Right lobe of liver (tissue), 6 donors: ENCODE results near the gene AKAP13. TPM values are rescaled to one million over a fixed set of nuclear protein-coding genes. Genes with fewer than 3 reads are reported as not detected.

Source experiments
- ATAC-seq, 4 donors: fragments of 200-7000 bp; cut with Tn5 transposase; one replicate each; pipeline ENCODE4 v1.9.1; 2020; ENCODE audit warnings: mild to moderate bottlenecking in 4 of 4, moderate library complexity in 4 of 4
- DNase-seq, 3 donors: peaks; one replicate each; pipeline ENCODE4 v3.0.0-alpha.2; 2020
- H3K27ac ChIP-seq, 3 donors: fragments of 200-600 bp; one replicate each; pipeline ENCODE4 v1.8.0; 2022
- H3K27me3 ChIP-seq, 2 donors: fragments of 200-600 bp; one replicate each; pipeline ENCODE4 v1.8.0; 2022
- H3K36me3 ChIP-seq, 4 donors: fragments of 200-600 bp; sonication (generic) in 1 of 4; one replicate each; pipeline versions ENCODE4 v1.5.1 to v1.8.0; 2017 to 2022; ENCODE audit warnings: control low read depth in 1 of 4
- H3K4me1 ChIP-seq, 4 donors: fragments of 200-600 bp; sonication (generic) in 1 of 4; one replicate each; pipeline versions ENCODE4 v1.5.1 to v1.8.0; 2017 to 2022; ENCODE audit warnings: control low read depth in 1 of 4
- H3K4me3 ChIP-seq, 3 donors: fragments of 200-600 bp; one replicate each; pipeline ENCODE4 v1.8.0; 2022
- H3K9me3 ChIP-seq, 4 donors: fragments of 200-600 bp; sonication (generic) in 1 of 4; one replicate each; pipeline versions ENCODE4 v1.5.1 to v1.8.0; 2017 to 2022; ENCODE audit warnings: control low read depth in 1 of 4
- CTCF ChIP-seq, 4 donors: fragments of 200-600 bp in 3 of 4; fragments of 450-650 bp in 1 of 4; IDR thresholded peaks; one replicate each; pipeline versions ENCODE4 v1.5.1 to v1.8.0; 2016 to 2022; ENCODE audit warnings: antibody characterized with exemption in 4 of 4, mild to moderate bottlenecking in 2 of 4
- POLR2A ChIP-seq: fragments of 450-650 bp; IDR thresholded peaks from one replicate; pipeline ENCODE4 v1.6.1; 2017; ENCODE audit warnings: antibody characterized with exemption, mild to moderate bottlenecking
- WGBS: methylation state at CpG from one replicate; pipeline ENCODE4 v1.1.6; 2018; ENCODE audit warnings: low coverage, low lambda C conversion rate; ENCODE audit not compliant: insufficient coverage; ENCODE audit errors: missing lambda C conversion rate; 5-methylcytosine and 5-hydroxymethylcytosine counted together
- intact Hi-C, 2 donors: fragments of 100-400 bp; cut with DNase I; formaldehyde crosslinking; loops; one replicate each; pipeline versions ENCODE4 v1.11.2 to v1.14.1; 2022
- total RNA-seq, 6 experiments: library from RNA; depleted of rRNA in 2 of 6; stranded (reverse); fragments of >200 nt in 2 of 6; fragmentation: NEBNext Ultra II Directional in 3 of 6; extraction: Animal tissue kit (Norgen Biotek cat#: 25700) in 3 of 6; gene quantifications; one replicate each; pipeline versions ENCODE4 v1.1.0 to v1.2.4, GENCODE V29; 2016 to 2023
- donor health status: DM: no; HTN: yes; CAD: no.
- donor health status: DM: no; HTN: no; CAD: no.
- donor health status: DM: no; HTN: no; CAD: no.
- donor health status: DM: no; HTN: yes; CAD: no.
- donor health status: DM: no; HTN: yes; CAD: no.

Gene AKAP13
- total RNA-seq, 6 experiments from 2014 or later, result 50.1 to 73.1 (median 63.9) TPM

- Histone ChIP-seq H3K27ac (peak overlapping the region; percentile 65 to 97 (median 94)), H3K27me3 (no peaks in the 10 kb centered on the region)
- intact Hi-C loops, result no loop called here
These were observed 401.7 kb downstream of the AKAP13 start for GRCh38 chr15:85782064-85782463.

GRCh38 chr15:85785887-85786780 is 405.7 kb downstream of the AKAP13 start:
- peak; percentile 82 to 96 (median 94) for DNase-seq
- TF ChIP-seq POLR2A (peak; percentile 35), CTCF (IDR thresholded peaks at IDR 0.05) (no peak)

More at GRCh38 chr15:85782064-85782463, 401.7 kb downstream of the AKAP13 start:
- Histone ChIP-seq H3K9me3 (no peaks in the 10 kb centered on the region), H3K36me3 (no peaks in the 10 kb centered on the region), H3K4me3 (no peak overlapping the region), H3K4me1 (peaks cover 0 to 82% (median 30%) of the 10 kb centered on the region in 4 donors)
- WGBS, result 88% methylated on average over 5 of the region's 6 CpGs
- DNase-seq (no peak), ATAC-seq (peak in 1 of 4 donors; percentile 3)
- no peak for TF ChIP-seq CTCF (IDR thresholded peaks at IDR 0.05)
- no peak for TF ChIP-seq POLR2A

GRCh38 chr15:85786781-85787114 is 406.3 kb downstream of the AKAP13 start:
- intact Hi-C loops, result no loop called here
- H3K27ac ChIP-seq, result peak overlapping the region; percentile 72 to 98 (median 96)
- no peak for TF ChIP-seq CTCF (IDR thresholded peaks at IDR 0.05)
- no peak for TF ChIP-seq POLR2A

More at GRCh38 chr15:85785887-85786780, 405.7 kb downstream of the AKAP13 start:
- Histone ChIP-seq H3K36me3 (no peaks in the 10 kb centered on the region), H3K9me3 (no peaks in the 10 kb centered on the region), H3K27ac (peak overlapping the region; percentile 72 to 98 (median 96)), H3K4me1 (peaks cover 0 to 48% (median 21%) of the 10 kb centered on the region in 4 donors), H3K27me3 (no peaks in the 10 kb centered on the region), H3K4me3 (peak overlapping the region in 2 of 3 donors; percentile 4 to 31)
- intact Hi-C loops, result no loop called here
- 28% methylated on average over 4 of the region's 10 CpGs for WGBS
- ATAC-seq, result peak; percentile 87 to 93 (median 90)

GRCh38 chr15:85788771-85789495 is 408.5 kb downstream of the AKAP13 start:
- no peaks in the 10 kb centered on the region for H3K27me3 ChIP-seq
- ATAC-seq, result no peak
- H3K4me1 ChIP-seq, result peaks cover 0 to 40% (median 19%) of the 10 kb centered on the region in 4 donors
- intact Hi-C loops, result no loop called here
- no peak overlapping the region for H3K4me3 ChIP-seq
- no peaks in the 10 kb centered on the region for H3K9me3 ChIP-seq
- DNase-seq, result no peak
- no peaks in the 10 kb centered on the region for H3K36me3 ChIP-seq
- 94% methylated on average over 9 of the region's 12 CpGs for WGBS
- TF ChIP-seq POLR2A (no peak), CTCF (IDR thresholded peaks at IDR 0.05) (no peak)
- H3K27ac ChIP-seq, result peak overlapping the region in 1 of 3 donors; percentile 43

More at GRCh38 chr15:85786781-85787114, 406.3 kb downstream of the AKAP13 start:
- peaks cover 0 to 43% (median 19%) of the 10 kb centered on the region in 4 donors for H3K4me1 ChIP-seq
- peak; percentile 2 to 49 (median 36) for ATAC-seq
- no peak for DNase-seq
- no peak overlapping the region for H3K4me3 ChIP-seq
- no peaks in the 10 kb centered on the region for H3K9me3 ChIP-seq
- H3K27me3 ChIP-seq, result no peaks in the 10 kb centered on the region
- 34% methylated on average over 3 of the region's 3 CpGs for WGBS
- no peaks in the 10 kb centered on the region for H3K36me3 ChIP-seq
